Hepatocyte (in vitro differentiated cells): Measurements from ENCODE around the gene MRPL33.

ENCODE experiments used
- EZH2phosphoT487 ChIP-seq: fragments of 200-600 bp; sonication (generic); IDR thresholded peaks from one replicate; pipeline ENCODE4 v1.6.1; 2018; ENCODE audit warnings: antibody characterized with exemption, mild to moderate bottlenecking, low read depth, moderate library complexity; ENCODE audit not compliant: unreplicated experiment, severe bottlenecking
- TF ChIP-seq, protein P1 (sequence below): fragments of 200-600 bp; sonication (generic); IDR thresholded peaks from 2 replicates; pipeline ENCODE4 v1.5.1; 2016; ENCODE audit warnings: antibody characterized with exemption, mild to moderate bottlenecking; ENCODE audit not compliant: poor library complexity

DNA sequence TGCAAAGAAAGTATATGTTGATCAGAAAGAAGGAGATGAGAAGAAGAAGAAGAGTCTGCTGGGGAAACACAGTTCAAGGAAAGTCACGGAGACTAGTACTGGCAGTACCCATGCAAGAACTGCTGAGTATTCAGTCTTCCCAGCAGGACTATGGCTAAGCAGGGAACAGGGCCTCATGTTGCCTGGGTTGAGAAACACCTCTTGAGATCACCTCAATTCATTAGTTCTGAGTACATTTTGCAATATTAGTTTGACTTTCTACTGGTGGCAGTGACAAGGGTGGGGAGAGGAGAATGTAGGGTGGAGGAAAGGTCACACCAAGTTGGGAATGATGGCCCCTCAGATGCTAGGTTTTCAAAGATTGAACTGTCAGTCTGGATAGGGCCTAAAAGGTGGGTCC is 50.5 kb downstream of the MRPL33 start:
- TF ChIP-seq, protein P1, sequence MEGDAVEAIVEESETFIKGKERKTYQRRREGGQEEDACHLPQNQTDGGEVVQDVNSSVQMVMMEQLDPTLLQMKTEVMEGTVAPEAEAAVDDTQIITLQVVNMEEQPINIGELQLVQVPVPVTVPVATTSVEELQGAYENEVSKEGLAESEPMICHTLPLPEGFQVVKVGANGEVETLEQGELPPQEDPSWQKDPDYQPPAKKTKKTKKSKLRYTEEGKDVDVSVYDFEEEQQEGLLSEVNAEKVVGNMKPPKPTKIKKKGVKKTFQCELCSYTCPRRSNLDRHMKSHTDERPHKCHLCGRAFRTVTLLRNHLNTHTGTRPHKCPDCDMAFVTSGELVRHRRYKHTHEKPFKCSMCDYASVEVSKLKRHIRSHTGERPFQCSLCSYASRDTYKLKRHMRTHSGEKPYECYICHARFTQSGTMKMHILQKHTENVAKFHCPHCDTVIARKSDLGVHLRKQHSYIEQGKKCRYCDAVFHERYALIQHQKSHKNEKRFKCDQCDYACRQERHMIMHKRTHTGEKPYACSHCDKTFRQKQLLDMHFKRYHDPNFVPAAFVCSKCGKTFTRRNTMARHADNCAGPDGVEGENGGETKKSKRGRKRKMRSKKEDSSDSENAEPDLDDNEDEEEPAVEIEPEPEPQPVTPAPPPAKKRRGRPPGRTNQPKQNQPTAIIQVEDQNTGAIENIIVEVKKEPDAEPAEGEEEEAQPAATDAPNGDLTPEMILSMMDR, result no peak
- no peak for TF ChIP-seq EZH2phosphoT487
